ENCODE results near the gene NFATC1. TPM values are rescaled to one million over a fixed set of nuclear protein-coding genes. Genes with fewer than 3 reads are reported as not detected.

The NFATC1 gene
- total RNA-seq, 4 donors from 2014 or later = 5.3 to 19.1 (median 11.8) TPM

GRCh38 chr18:79511671-79512301, 116.1 kb downstream of the NFATC1 start:
- in situ Hi-C loops (cut with MboI; ENCODE audit: low pct_ligation_motif_present in 1 of 4, low pct_unique_long_range_greater_than_20kb in 1 of 4, low sequenced_read_pairs in 3 of 4) = loop anchor here in 1 of 4 donors (25.0 kb wide), 1 partner anchor 124 kb away; the partner anchor contains the start of gene NFATC1
- H3K27me3 ChIP-seq = peaks cover 12% of the 10 kb centered on the region

GRCh38 chr18:79512461-79513380, 117.0 kb downstream of the NFATC1 start:
- peaks cover 4% of the 10 kb centered on the region for H3K27me3 ChIP-seq
- H3K36me3 ChIP-seq = no peaks in the 10 kb centered on the region
- H3K9me3 ChIP-seq = no peaks in the 10 kb centered on the region
- H3K27ac ChIP-seq = no peak overlapping the region
- DNase-seq = no peak
- intact Hi-C loops (cut with DNase I; ENCODE audit: low total_unique reads) (no loop called here), in situ Hi-C loops (cut with MboI; ENCODE audit: low pct_ligation_motif_present in 1 of 4, low pct_unique_long_range_greater_than_20kb in 1 of 4, low sequenced_read_pairs in 3 of 4) (loop anchor here in 1 of 4 donors (25.0 kb wide), 1 partner anchor 125 kb away; the partner anchor contains the start of gene NFATC1)
- no peak overlapping the region for H3K4me3 ChIP-seq
- H3K4me1 ChIP-seq = peaks cover 3 to 15% (median 6%) of the 10 kb centered on the region in 4 donors
- 70 to 96% methylated on average over 8 to 52 of the region's 54 CpGs for WGBS, 2 donors (ENCODE audit: low coverage in 1 of 2)
- TF ChIP-seq EP300 (IDR thresholded peaks at IDR 0.05; ENCODE audit: low read depth) = no peak
- TF ChIP-seq CTCF (IDR thresholded peaks at IDR 0.05) = no peak
- TF ChIP-seq POLR2AphosphoS5 (IDR thresholded peaks at IDR 0.05) = no peak
- TF ChIP-seq POLR2A (IDR thresholded peaks at IDR 0.05) = no peak

More at GRCh38 chr18:79511671-79512301, 116.1 kb downstream of the NFATC1 start:
- no peaks in the 10 kb centered on the region for H3K36me3 ChIP-seq
- H3K9me3 ChIP-seq = no peaks in the 10 kb centered on the region
- 65 to 100% methylated on average over 2 to 29 of the region's 32 CpGs for WGBS, 2 donors (ENCODE audit: low coverage in 1 of 2)
- peak; percentile 5 for DNase-seq
- peaks cover 8 to 23% (median 14%) of the 10 kb centered on the region in 4 donors for H3K4me1 ChIP-seq
- H3K27ac ChIP-seq = no peak overlapping the region
- TF ChIP-seq CTCF (IDR thresholded peaks at IDR 0.05) (no peak), POLR2A (IDR thresholded peaks at IDR 0.05) (no peak), POLR2AphosphoS5 (IDR thresholded peaks at IDR 0.05) (no peak), EP300 (IDR thresholded peaks at IDR 0.05; ENCODE audit: low read depth) (no peak)
- no peak overlapping the region for H3K4me3 ChIP-seq
- intact Hi-C loops (cut with DNase I; ENCODE audit: low total_unique reads) = no loop called here

GRCh38 chr18:79513381-79514081, 117.8 kb downstream of the NFATC1 start:
- Histone ChIP-seq H3K9me3 (no peaks in the 10 kb centered on the region), H3K4me3 (no peak overlapping the region), H3K27ac (no peak overlapping the region), H3K4me1 (peaks cover 0 to 8% (median 1%) of the 10 kb centered on the region in 4 donors), H3K27me3 (no peaks in the 10 kb centered on the region), H3K36me3 (no peaks in the 10 kb centered on the region)
- DNase-seq = no peak
- TF ChIP-seq CTCF (IDR thresholded peaks at IDR 0.05) (no peak), EP300 (IDR thresholded peaks at IDR 0.05; ENCODE audit: low read depth) (no peak), POLR2A (IDR thresholded peaks at IDR 0.05) (no peak), POLR2AphosphoS5 (IDR thresholded peaks at IDR 0.05) (no peak)
- WGBS, 2 donors (ENCODE audit: low coverage in 1 of 2) = 87 to 91% methylated on average over 3 to 31 of the region's 36 CpGs
- in situ Hi-C loops (cut with MboI; ENCODE audit: low pct_ligation_motif_present in 1 of 4, low pct_unique_long_range_greater_than_20kb in 1 of 4, low sequenced_read_pairs in 3 of 4) (loop anchor here in 1 of 4 donors (25.0 kb wide), 1 partner anchor 126 kb away; the partner anchor contains the start of gene NFATC1), intact Hi-C loops (cut with DNase I; ENCODE audit: low total_unique reads) (no loop called here)

All from transverse colon (tissue), 4 donors.